B cell (primary cell): ENCODE measurements around the gene RAI14. TPM values are rescaled to one million over a fixed set of nuclear protein-coding genes. Genes with fewer than 3 reads are reported as not detected.

Source experiments
- ATAC-seq: fragments of 200-7000 bp; cut with Tn5 transposase; one replicate; pipeline ENCODE4 v1.10.0; 2021; ENCODE audit warnings: low read depth, mild to moderate bottlenecking, moderate number of reproducible peaks, moderate library complexity
- CTCF ChIA-PET: fragments of 350-600 bp; sonication (Branson Sonifier 250); formaldehyde crosslinking; loops from one replicate; lab custom pipeline; 2021; ENCODE audit warnings: antibody characterized with exemption, inconsistent platforms; lab: Charles Lee
- POLR2A ChIA-PET: fragments of 350-600 bp; sonication (Branson Sonifier 250); formaldehyde crosslinking; loops from one replicate; lab custom pipeline; 2021; ENCODE audit warnings: antibody characterized with exemption; lab: Charles Lee
- DNase-seq: peaks from one replicate; pipeline ENCODE4 v3.0.0; 2013
- H2AFZ ChIP-seq: 2 replicates; pipeline ENCODE4 v1.6.1; 2012; ENCODE audit warnings: mild to moderate bottlenecking, low read depth, low read length; ENCODE audit not compliant: insufficient read depth, poor library complexity, severe bottlenecking
- H3K27ac ChIP-seq, 2 donors: 1 replicate in 1 of 2; 2 replicates in 1 of 2; pipeline ENCODE4 v1.5.1; 2012 to 2013; ENCODE audit warnings: low read length in 2 of 2, mild to moderate bottlenecking in 2 of 2, moderate library complexity in 1 of 2
- H3K27me3 ChIP-seq, 4 experiments: fragments of 200-600 bp in 1 of 4; sonication (generic) in 1 of 4; replicated peaks in 1 of 4; 1 replicate in 2 of 4; 2 replicates in 2 of 4; pipeline versions ENCODE4 v1.6.1 to v1.7.0; 2013 to 2016; ENCODE audit warnings: low read length in 3 of 4, mild to moderate bottlenecking in 2 of 4, mixed read lengths in 1 of 4, moderate library complexity in 1 of 4; ENCODE audit not compliant: insufficient read depth in 4 of 4, control insufficient read depth in 3 of 4; ENCODE audit errors: control extremely low read depth in 1 of 4
- H3K36me3 ChIP-seq, 2 experiments: replicated peaks in 1 of 2; 1 replicate in 1 of 2; 2 replicates in 1 of 2; pipeline versions ENCODE4 v1.6.1 to v1.7.1; 2013; ENCODE audit warnings: low read length in 1 of 2; ENCODE audit not compliant: insufficient read depth in 2 of 2, control insufficient read depth in 1 of 2; ENCODE audit errors: control extremely low read depth in 1 of 2, extremely low read depth in 1 of 2
- H3K4me1 ChIP-seq, 2 donors: fragments of 200-600 bp in 1 of 2; sonication (generic) in 1 of 2; 1 replicate in 1 of 2; 2 replicates in 1 of 2; pipeline versions ENCODE4 v1.5.1 to v1.6.1; 2013 to 2017; ENCODE audit warnings: low read length in 2 of 2; ENCODE audit not compliant: control insufficient read depth in 2 of 2, insufficient read depth in 2 of 2
- H3K4me2 ChIP-seq: replicated peaks from 2 replicates; pipeline ENCODE3; 2012; ENCODE audit warnings: mild to moderate bottlenecking, low read depth, low read length; ENCODE audit not compliant: poor library complexity, severe bottlenecking
- H3K4me3 ChIP-seq, 5 experiments: fragments of 200-600 bp in 1 of 5; sonication (generic) in 1 of 5; 1 replicate in 3 of 5; 2 replicates in 2 of 5; pipeline versions ENCODE4 v1.5.1 to v1.7.0; 2011 to 2016; ENCODE audit warnings: low read length in 4 of 5, mild to moderate bottlenecking in 4 of 5, low read depth in 2 of 5, control low read depth in 1 of 5, moderate library complexity in 1 of 5; ENCODE audit not compliant: insufficient read depth in 1 of 5; ENCODE audit errors: control extremely low read depth in 1 of 5, extremely low read depth in 1 of 5
- H3K79me2 ChIP-seq: fragments of 200-600 bp; sonication (generic); one replicate; pipeline ENCODE4 v1.6.0; 2016; ENCODE audit warnings: low read length; ENCODE audit not compliant: control insufficient read depth, insufficient read depth
- H3K9ac ChIP-seq: fragments of 200-600 bp; sonication (generic); 2 replicates; pipeline ENCODE4 v1.6.1; 2017; ENCODE audit warnings: mild to moderate bottlenecking, low read length, moderate library complexity
- H3K9me3 ChIP-seq, 3 donors: one replicate each; pipeline versions ENCODE4 v1.6.1 to v1.7.1; 2013; ENCODE audit warnings: low read length in 2 of 3; ENCODE audit not compliant: control insufficient read depth in 2 of 3, insufficient read depth in 1 of 3; ENCODE audit errors: control extremely low read depth in 1 of 3
- H4K20me1 ChIP-seq: 2 replicates; pipeline ENCODE4 v1.6.0; 2012; ENCODE audit warnings: mild to moderate bottlenecking, low read length; ENCODE audit not compliant: insufficient read depth, control insufficient read depth, poor library complexity, severe bottlenecking
- H3K27ac Mint-ChIP-seq: one replicate; pipeline ENCODE4 v1.8.0; 2021; ENCODE audit warnings: mixed read lengths
- H3K27me3 Mint-ChIP-seq: one replicate; pipeline ENCODE4 v1.8.0; 2021; ENCODE audit warnings: mixed read lengths
- H3K4me1 Mint-ChIP-seq: one replicate; pipeline ENCODE4 v1.8.0; 2021; ENCODE audit warnings: mixed read lengths
- H3K4me3 Mint-ChIP-seq: one replicate; pipeline ENCODE4 v1.8.0; 2021; ENCODE audit warnings: mixed read lengths
- H3K9me3 Mint-ChIP-seq: one replicate; pipeline ENCODE4 v1.8.0; 2022; ENCODE audit warnings: mixed read lengths; ENCODE audit not compliant: insufficient read depth
- EZH2 ChIP-seq: IDR thresholded peaks from 2 replicates; pipeline ENCODE4 v1.6.1; 2012; ENCODE audit warnings: borderline replicate concordance, low read depth, mild to moderate bottlenecking, moderate library complexity, low read length; ENCODE audit not compliant: insufficient read depth, poor library complexity, severe bottlenecking
- WGBS: methylation state at CpG from one replicate; pipeline ENCODE4 v1.1.5; 2013; ENCODE audit warnings: missing lambda C conversion rate; ENCODE audit not compliant: insufficient coverage; 5-methylcytosine and 5-hydroxymethylcytosine counted together
- intact Hi-C: fragments of 100-400 bp; cut with micrococcal nuclease; formaldehyde crosslinking; loops from one replicate; pipeline ENCODE4 v1.10.0; 2022
- polyA plus RNA-seq: library from polyadenylated mRNA; depleted of rRNA; stranded (reverse); fragments of >200 nt; gene quantifications from 2 replicates; pipeline ENCODE4 v1.2.3, GENCODE V29; 2012
- total RNA-seq, 2 donors: library from RNA; stranded (reverse); fragments of 120-200 nt in 1 of 2; gene quantifications; 1 replicate in 1 of 2; 2 replicates in 1 of 2; pipeline versions ENCODE4 v1.2.3 to v1.2.4, GENCODE V29; 2013 to 2022
- TF ChIP-seq, protein P1 (sequence below): fragments of 200-600 bp; IDR thresholded peaks from one replicate; pipeline ENCODE4 v1.8.0; 2022; ENCODE audit warnings: antibody characterized with exemption, mild to moderate bottlenecking

RAI14 gene
- total and polyA plus RNA-seq, 2 donors (not counting 1 experiment from before 2014, with no cell fraction given) = 0.55 to 1.9 TPM

- peaks cover 0 to 3% of the 10 kb centered on the region in 2 donors for H3K4me1 ChIP-seq
- H4K20me1 ChIP-seq = no peaks in the 10 kb centered on the region
- DNase-seq (no peak), ATAC-seq (no peak)
- no peak for TF ChIP-seq EZH2
- TF ChIP-seq, protein P1, sequence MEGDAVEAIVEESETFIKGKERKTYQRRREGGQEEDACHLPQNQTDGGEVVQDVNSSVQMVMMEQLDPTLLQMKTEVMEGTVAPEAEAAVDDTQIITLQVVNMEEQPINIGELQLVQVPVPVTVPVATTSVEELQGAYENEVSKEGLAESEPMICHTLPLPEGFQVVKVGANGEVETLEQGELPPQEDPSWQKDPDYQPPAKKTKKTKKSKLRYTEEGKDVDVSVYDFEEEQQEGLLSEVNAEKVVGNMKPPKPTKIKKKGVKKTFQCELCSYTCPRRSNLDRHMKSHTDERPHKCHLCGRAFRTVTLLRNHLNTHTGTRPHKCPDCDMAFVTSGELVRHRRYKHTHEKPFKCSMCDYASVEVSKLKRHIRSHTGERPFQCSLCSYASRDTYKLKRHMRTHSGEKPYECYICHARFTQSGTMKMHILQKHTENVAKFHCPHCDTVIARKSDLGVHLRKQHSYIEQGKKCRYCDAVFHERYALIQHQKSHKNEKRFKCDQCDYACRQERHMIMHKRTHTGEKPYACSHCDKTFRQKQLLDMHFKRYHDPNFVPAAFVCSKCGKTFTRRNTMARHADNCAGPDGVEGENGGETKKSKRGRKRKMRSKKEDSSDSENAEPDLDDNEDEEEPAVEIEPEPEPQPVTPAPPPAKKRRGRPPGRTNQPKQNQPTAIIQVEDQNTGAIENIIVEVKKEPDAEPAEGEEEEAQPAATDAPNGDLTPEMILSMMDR = no peak
- Mint-ChIP-seq H3K4me1 (peaks cover 7% of the 10 kb centered on the region), H3K27ac (no peak overlapping the region), H3K27me3 (peaks cover 4% of the 10 kb centered on the region), H3K4me3 (no peak overlapping the region), H3K9me3 (no peaks in the 10 kb centered on the region)
- no peak overlapping the region for H2AFZ ChIP-seq
- ChIA-PET CTCF (no interaction called here), POLR2A (no interaction called here)
- H3K36me3 ChIP-seq = no peaks in the 10 kb centered on the region
- H3K4me3 ChIP-seq = no peak overlapping the region
- no peaks in the 10 kb centered on the region for H3K27me3 ChIP-seq
- no peak overlapping the region for H3K4me2 ChIP-seq
- no peaks in the 10 kb centered on the region for H3K79me2 ChIP-seq
- H3K27ac ChIP-seq = no peak overlapping the region
- intact Hi-C loops = no loop called here
- no peaks in the 10 kb centered on the region for H3K9me3 ChIP-seq
- H3K9ac ChIP-seq = no peak overlapping the region
Measured at GRCh38 chr5:34831303-34831702, 175.2 kb downstream of the RAI14 start.

GRCh38 chr5:34832568-34832967 lies 176.4 kb downstream of the RAI14 start:
- peaks cover 4% of the 10 kb centered on the region for H3K27me3 Mint-ChIP-seq
- intact Hi-C loops = no loop called here
- ChIA-PET CTCF (interaction anchor here (0.7 kb wide), 1 partner anchor 22 kb away, joined by 3 read pairs; no protein-coding TSS in a partner anchor), POLR2A (no interaction called here)
- TF ChIP-seq EZH2 = no peak
- TF ChIP-seq, protein P1 = no peak
- no peaks in the 10 kb centered on the region for H3K27me3 ChIP-seq
- WGBS = no CpG with 5 or more reads among the region's 5 CpGs
- H3K4me1 Mint-ChIP-seq = peaks cover 7% of the 10 kb centered on the region
- no peaks in the 10 kb centered on the region for H3K36me3 ChIP-seq
- no peak overlapping the region for H3K27ac ChIP-seq
- no peak overlapping the region for H3K27ac Mint-ChIP-seq
- no peak for DNase-seq
- no peak overlapping the region for H3K4me3 Mint-ChIP-seq
- H3K4me2 ChIP-seq = no peak overlapping the region
- H4K20me1 ChIP-seq = no peaks in the 10 kb centered on the region
- H3K4me3 ChIP-seq = no peak overlapping the region
- no peaks in the 10 kb centered on the region for H3K79me2 ChIP-seq
- H3K9me3 ChIP-seq = no peaks in the 10 kb centered on the region
- no peak overlapping the region for H2AFZ ChIP-seq
- ATAC-seq = no peak
- H3K9me3 Mint-ChIP-seq = no peaks in the 10 kb centered on the region
- H3K9ac ChIP-seq = no peak overlapping the region
- H3K4me1 ChIP-seq = peaks cover 0 to 3% of the 10 kb centered on the region in 2 donors
